ENCODE measurements around the gene CDH23.

DNA sequence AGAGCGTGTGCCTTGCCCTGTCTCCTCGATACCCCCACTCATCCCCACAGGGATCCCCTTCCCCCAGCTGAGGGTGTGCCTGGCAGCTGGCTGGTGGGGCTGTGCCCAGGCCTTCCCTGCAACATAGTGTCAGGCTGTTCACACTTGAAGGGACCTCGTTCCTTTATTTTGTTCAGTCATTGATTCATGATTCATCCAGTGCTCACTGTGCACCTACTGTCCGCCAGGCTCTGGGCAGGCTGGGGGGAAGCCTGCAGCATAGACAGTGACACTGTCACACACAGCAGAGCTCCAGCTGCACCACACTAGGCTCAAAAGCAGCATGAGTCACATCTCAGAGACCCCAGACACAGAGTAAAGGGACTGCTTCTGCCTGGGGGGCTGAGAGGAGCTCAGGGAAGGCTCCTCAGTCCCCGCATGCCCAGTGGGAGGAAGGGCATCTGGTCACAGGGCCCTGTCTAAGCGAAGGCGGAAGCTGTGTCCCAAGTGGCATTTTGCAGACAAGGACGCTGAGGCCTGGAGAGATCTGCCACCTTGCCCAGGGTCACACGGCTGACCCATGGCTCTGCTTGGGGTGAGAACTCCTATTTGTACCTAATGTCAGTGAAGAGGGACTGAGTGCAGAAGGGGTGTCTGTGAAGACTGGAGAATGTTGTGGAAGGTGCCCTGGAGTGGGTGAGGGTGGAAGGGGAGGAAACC is 27.9 kb downstream of the CDH23 start:
- TF ChIP-seq, protein P1, sequence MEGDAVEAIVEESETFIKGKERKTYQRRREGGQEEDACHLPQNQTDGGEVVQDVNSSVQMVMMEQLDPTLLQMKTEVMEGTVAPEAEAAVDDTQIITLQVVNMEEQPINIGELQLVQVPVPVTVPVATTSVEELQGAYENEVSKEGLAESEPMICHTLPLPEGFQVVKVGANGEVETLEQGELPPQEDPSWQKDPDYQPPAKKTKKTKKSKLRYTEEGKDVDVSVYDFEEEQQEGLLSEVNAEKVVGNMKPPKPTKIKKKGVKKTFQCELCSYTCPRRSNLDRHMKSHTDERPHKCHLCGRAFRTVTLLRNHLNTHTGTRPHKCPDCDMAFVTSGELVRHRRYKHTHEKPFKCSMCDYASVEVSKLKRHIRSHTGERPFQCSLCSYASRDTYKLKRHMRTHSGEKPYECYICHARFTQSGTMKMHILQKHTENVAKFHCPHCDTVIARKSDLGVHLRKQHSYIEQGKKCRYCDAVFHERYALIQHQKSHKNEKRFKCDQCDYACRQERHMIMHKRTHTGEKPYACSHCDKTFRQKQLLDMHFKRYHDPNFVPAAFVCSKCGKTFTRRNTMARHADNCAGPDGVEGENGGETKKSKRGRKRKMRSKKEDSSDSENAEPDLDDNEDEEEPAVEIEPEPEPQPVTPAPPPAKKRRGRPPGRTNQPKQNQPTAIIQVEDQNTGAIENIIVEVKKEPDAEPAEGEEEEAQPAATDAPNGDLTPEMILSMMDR (IDR thresholded peaks at IDR 0.05; ENCODE audit: low read depth, low read length, poor library complexity, severe bottlenecking): no peak
- TF ChIP-seq EZH2phosphoT487 (IDR thresholded peaks at IDR 0.05; ENCODE audit: borderline replicate concordance, low read length): no peak
